Stomach smooth muscle (tissue), 2 donors: ENCODE measurements around the gene GNLY.
"Not testable (repeated sequence)": the region's sequence is repeated elsewhere in the genome, so short reads cannot be mapped to it uniquely, and the experiment has no call there.

Experiments
- H3K27ac ChIP-seq: one replicate; pipeline ENCODE4 v1.7.0; 2013; ENCODE audit warnings: mild to moderate bottlenecking, low read length, inconsistent platforms
- H3K27me3 ChIP-seq, 2 donors: one replicate each; pipeline ENCODE4 v1.7.0; 2013; ENCODE audit warnings: low read length in 2 of 2; ENCODE audit not compliant: insufficient read depth in 2 of 2, control insufficient read depth in 1 of 2
- H3K36me3 ChIP-seq, 2 donors: one replicate each; pipeline ENCODE4 v1.7.0; 2013; ENCODE audit warnings: low read length in 2 of 2; ENCODE audit not compliant: control insufficient read depth in 2 of 2, insufficient read depth in 2 of 2
- H3K4me1 ChIP-seq: one replicate; pipeline ENCODE4 v1.7.0; 2013; ENCODE audit warnings: low read length; ENCODE audit not compliant: control insufficient read depth, insufficient read depth
- H3K4me3 ChIP-seq, 2 donors: one replicate each; pipeline ENCODE4 v1.7.0; 2013; ENCODE audit warnings: low read length in 2 of 2
- H3K9ac ChIP-seq, 2 donors: one replicate each; pipeline ENCODE4 v1.7.0; 2013; ENCODE audit warnings: low read length in 2 of 2, mild to moderate bottlenecking in 1 of 2
- H3K9me3 ChIP-seq, 2 donors: one replicate each; pipeline ENCODE4 v1.7.0; 2013; ENCODE audit warnings: low read length in 2 of 2; ENCODE audit not compliant: control insufficient read depth in 2 of 2
- donor health status: healthy.
- donor health status: Pancreatic carcinoma.

GNLY gene

GRCh38 chr2:85655961-85656417 lies 38.2 kb upstream of the GNLY start:
- no peaks in the 10 kb centered on the region for H3K9me3 ChIP-seq
- H3K4me3 ChIP-seq, result no peak overlapping the region
- H3K27ac ChIP-seq, result no peak overlapping the region
- H3K9ac ChIP-seq, result no peak overlapping the region
- peaks cover 10 to 19% of the 10 kb centered on the region in 2 donors for H3K36me3 ChIP-seq
- no peaks in the 10 kb centered on the region for H3K27me3 ChIP-seq
- no peaks in the 10 kb centered on the region for H3K4me1 ChIP-seq

- peaks cover 6 to 16% of the 10 kb centered on the region in 2 donors for H3K36me3 ChIP-seq
- H3K4me3 ChIP-seq, result no peak overlapping the region
- no peaks in the 10 kb centered on the region for H3K27me3 ChIP-seq
- H3K9me3 ChIP-seq, result no peaks in the 10 kb centered on the region
- H3K9ac ChIP-seq, result no peak overlapping the region
- peaks cover 2% of the 10 kb centered on the region for H3K4me1 ChIP-seq
- no peak overlapping the region for H3K27ac ChIP-seq
These were observed 37.7 kb upstream of the GNLY start for GRCh38 chr2:85656468-85656867.

- not testable (repeated sequence) for H3K27me3 ChIP-seq, H3K27ac ChIP-seq, H3K4me1 ChIP-seq, H3K9me3 ChIP-seq, H3K4me3 ChIP-seq, H3K9ac ChIP-seq
- H3K36me3 ChIP-seq, result peaks cover 5 to 10% of the 10 kb centered on the region in 2 donors
These were observed 36.8 kb upstream of the GNLY start for GRCh38 chr2:85657399-85657798.

GRCh38 chr2:85659324-85659981 lies 34.7 kb upstream of the GNLY start:
- H3K27ac ChIP-seq, result no peak overlapping the region

GRCh38 chr2:85660301-85660700 lies 33.9 kb upstream of the GNLY start:
- H3K9me3 ChIP-seq, H3K27me3 ChIP-seq, H3K4me3 ChIP-seq, H3K36me3 ChIP-seq, H3K27ac ChIP-seq, H3K4me1 ChIP-seq, H3K9ac ChIP-seq: not testable (repeated sequence)

More at GRCh38 chr2:85659324-85659981, 34.7 kb upstream of the GNLY start:
- Histone ChIP-seq H3K9ac (no peak overlapping the region), H3K4me3 (no peak overlapping the region), H3K4me1 (peaks cover 2% of the 10 kb centered on the region), H3K9me3 (no peaks in the 10 kb centered on the region), H3K36me3 (peaks cover 3 to 5% of the 10 kb centered on the region in 2 donors), H3K27me3 (no peaks in the 10 kb centered on the region)

- H3K27me3 ChIP-seq, result no peaks in the 10 kb centered on the region
- peaks cover 3 to 5% of the 10 kb centered on the region in 2 donors for H3K36me3 ChIP-seq
- no peak overlapping the region for H3K27ac ChIP-seq
- H3K4me1 ChIP-seq, result peaks cover 2% of the 10 kb centered on the region
- no peak overlapping the region for H3K9ac ChIP-seq
- H3K4me3 ChIP-seq, result no peak overlapping the region
- no peaks in the 10 kb centered on the region for H3K9me3 ChIP-seq
These were observed 33.4 kb upstream of the GNLY start for GRCh38 chr2:85660725-85661124.

- H3K36me3 ChIP-seq, result peaks cover 0 to under 1% of the 10 kb centered on the region in 2 donors
- H3K9me3 ChIP-seq, result no peaks in the 10 kb centered on the region
- H3K4me3 ChIP-seq, result no peak overlapping the region
- H3K4me1 ChIP-seq, result peaks cover 2% of the 10 kb centered on the region
- H3K27ac ChIP-seq, result no peak overlapping the region
- H3K9ac ChIP-seq, result no peak overlapping the region
- H3K27me3 ChIP-seq, result no peaks in the 10 kb centered on the region
These were observed 32.9 kb upstream of the GNLY start for GRCh38 chr2:85661139-85661858.

- Histone ChIP-seq H3K27ac (no peak overlapping the region), H3K9ac (no peak overlapping the region), H3K36me3 (no peaks in the 10 kb centered on the region), H3K27me3 (no peaks in the 10 kb centered on the region), H3K4me3 (no peak overlapping the region), H3K9me3 (no peaks in the 10 kb centered on the region), H3K4me1 (peaks cover 2% of the 10 kb centered on the region)
These were observed 31.1 kb upstream of the GNLY start for GRCh38 chr2:85662899-85663593.

- Histone ChIP-seq H3K9ac (no peak overlapping the region), H3K4me3 (no peak overlapping the region), H3K4me1 (peaks cover 2% of the 10 kb centered on the region), H3K27me3 (no peaks in the 10 kb centered on the region), H3K9me3 (no peaks in the 10 kb centered on the region), H3K36me3 (no peaks in the 10 kb centered on the region), H3K27ac (no peak overlapping the region)
These were observed 30.3 kb upstream of the GNLY start for GRCh38 chr2:85663594-85664565.

- no peak overlapping the region for H3K9ac ChIP-seq
- no peaks in the 10 kb centered on the region for H3K36me3 ChIP-seq
- H3K4me3 ChIP-seq, result no peak overlapping the region
- no peaks in the 10 kb centered on the region for H3K27me3 ChIP-seq
- no peaks in the 10 kb centered on the region for H3K9me3 ChIP-seq
- H3K4me1 ChIP-seq, result peaks cover 2% of the 10 kb centered on the region
- no peak overlapping the region for H3K27ac ChIP-seq
These were observed 28.8 kb upstream of the GNLY start for GRCh38 chr2:85665264-85665937.
